ENCODE results near the gene FGGY.
"Not testable (repeated sequence)": the region's sequence is repeated elsewhere in the genome, so short reads cannot be mapped to it uniquely, and the experiment has no call there.

Gene FGGY

DNA sequence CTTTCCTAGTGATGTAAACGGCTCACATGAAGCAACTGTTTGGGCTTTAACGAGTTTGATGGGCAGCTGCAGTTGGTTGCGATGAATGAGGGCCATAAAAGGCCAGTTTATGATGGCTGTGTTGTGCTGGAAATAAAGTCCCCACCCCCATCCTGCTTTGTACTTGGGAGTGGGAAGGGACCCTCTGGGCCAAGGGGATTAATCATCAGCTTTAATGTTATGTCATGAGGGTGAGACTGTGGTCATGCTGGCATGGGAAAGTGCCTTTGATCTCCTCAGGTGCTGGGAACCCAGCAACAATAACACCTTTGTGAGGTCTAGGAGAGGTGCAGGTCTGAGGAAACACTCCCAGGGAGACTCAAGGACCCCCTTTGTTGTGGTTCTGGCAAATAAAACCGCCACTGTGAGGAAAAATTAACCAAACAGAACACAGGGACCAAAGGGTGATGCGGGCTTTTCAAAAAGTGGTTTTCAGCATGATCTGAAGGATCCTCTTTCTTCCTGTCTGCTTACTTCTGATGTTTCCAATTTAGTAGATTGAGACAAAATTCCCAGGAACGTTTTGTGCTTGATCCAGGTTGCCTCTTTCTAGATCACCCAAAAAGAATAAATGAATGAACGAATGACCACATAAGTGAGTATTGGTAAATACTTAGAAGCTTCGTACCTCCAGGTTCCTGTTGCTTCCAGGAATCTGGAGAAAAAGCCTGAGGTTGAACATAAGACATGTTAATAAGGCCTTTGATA, 260.1 kb downstream of the FGGY start:
- peaks cover 0 to 5% of the 10 kb centered on the region in 2 donors for H3K36me3 ChIP-seq (ENCODE audit: control insufficient read depth in 1 of 2, insufficient read depth in 2 of 2, low read length in 2 of 2)
- no peak overlapping the region for H3K27ac ChIP-seq (ENCODE audit: low read depth, low read length)
- H3K4me1 ChIP-seq (ENCODE audit: control insufficient read depth in 1 of 2, insufficient read depth in 2 of 2, low read length in 2 of 2) = peaks cover 0 to 5% of the 10 kb centered on the region in 2 donors
- H3K4me3 ChIP-seq (ENCODE audit: low read depth in 1 of 2, low read length in 2 of 2) = no peak overlapping the region
- no peaks in the 10 kb centered on the region for H3K27me3 ChIP-seq (ENCODE audit: control insufficient read depth in 1 of 2, insufficient read depth in 2 of 2, low read length in 2 of 2)
- H3K9me3 ChIP-seq (ENCODE audit: control insufficient read depth in 1 of 2, low read length in 2 of 2) = peaks cover 12% of the 10 kb centered on the region in 2 donors
- H3K9ac ChIP-seq (ENCODE audit: low read depth in 1 of 2, low read length in 2 of 2) = no peak overlapping the region

DNA sequence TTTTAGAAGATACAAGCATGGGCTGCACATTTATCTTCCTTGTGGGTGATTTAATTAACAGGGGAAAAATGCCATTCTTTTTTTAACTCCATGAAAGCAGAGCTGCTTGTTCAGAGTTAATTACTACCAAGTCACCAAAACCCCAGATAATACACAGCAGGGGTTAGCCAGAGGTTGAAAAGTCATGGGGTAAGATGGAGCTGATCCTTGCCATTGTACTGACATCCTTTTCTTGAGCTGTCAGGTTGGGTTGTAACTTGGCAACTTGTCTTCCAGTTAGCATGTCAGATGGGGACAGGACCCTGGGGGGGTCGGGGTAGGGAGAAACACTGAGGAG, 260.6 kb downstream of the FGGY start:
- H3K9ac ChIP-seq (ENCODE audit: low read depth in 1 of 2, low read length in 2 of 2) = no peak overlapping the region
- H3K27ac ChIP-seq (ENCODE audit: low read depth, low read length) = no peak overlapping the region
- no peak overlapping the region for H3K4me3 ChIP-seq (ENCODE audit: low read depth in 1 of 2, low read length in 2 of 2)
- H3K9me3 ChIP-seq (ENCODE audit: control insufficient read depth in 1 of 2, low read length in 2 of 2) = peaks cover 12% of the 10 kb centered on the region in 2 donors
- H3K4me1 ChIP-seq (ENCODE audit: control insufficient read depth in 1 of 2, insufficient read depth in 2 of 2, low read length in 2 of 2) = peaks cover 0 to 5% of the 10 kb centered on the region in 2 donors
- peaks cover 0 to 5% of the 10 kb centered on the region in 2 donors for H3K36me3 ChIP-seq (ENCODE audit: control insufficient read depth in 1 of 2, insufficient read depth in 2 of 2, low read length in 2 of 2)
- no peaks in the 10 kb centered on the region for H3K27me3 ChIP-seq (ENCODE audit: control insufficient read depth in 1 of 2, insufficient read depth in 2 of 2, low read length in 2 of 2)

DNA sequence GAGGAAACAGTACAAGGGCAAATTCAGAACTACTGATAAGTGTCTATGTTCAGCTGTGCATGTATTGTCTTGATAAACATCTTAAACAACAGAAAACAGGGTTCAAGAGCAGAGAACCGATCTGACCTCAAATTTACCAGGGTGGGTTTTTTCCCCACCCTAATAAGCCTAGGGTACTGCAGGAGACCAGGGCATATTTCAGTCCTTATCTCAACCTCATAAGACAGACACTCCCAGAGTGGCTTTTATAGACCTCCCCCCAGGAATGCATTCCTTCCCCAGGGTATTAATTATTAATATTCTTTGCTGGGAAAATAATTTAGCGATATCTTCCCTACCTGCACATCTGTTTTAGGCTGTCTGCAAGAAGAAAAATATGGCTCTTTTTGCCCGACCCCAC, 261.7 kb downstream of the FGGY start:
- H3K4me3 ChIP-seq (ENCODE audit: low read depth in 1 of 2, low read length in 2 of 2); H3K4me1 ChIP-seq (ENCODE audit: control insufficient read depth in 1 of 2, insufficient read depth in 2 of 2, low read length in 2 of 2); H3K27me3 ChIP-seq (ENCODE audit: control insufficient read depth in 1 of 2, insufficient read depth in 2 of 2, low read length in 2 of 2); H3K27ac ChIP-seq (ENCODE audit: low read depth, low read length); H3K9ac ChIP-seq (ENCODE audit: low read depth in 1 of 2, low read length in 2 of 2); H3K36me3 ChIP-seq (ENCODE audit: control insufficient read depth in 1 of 2, insufficient read depth in 2 of 2, low read length in 2 of 2): not testable (repeated sequence)
- peaks cover 12% of the 10 kb centered on the region in 2 donors for H3K9me3 ChIP-seq (ENCODE audit: control insufficient read depth in 1 of 2, low read length in 2 of 2)

DNA sequence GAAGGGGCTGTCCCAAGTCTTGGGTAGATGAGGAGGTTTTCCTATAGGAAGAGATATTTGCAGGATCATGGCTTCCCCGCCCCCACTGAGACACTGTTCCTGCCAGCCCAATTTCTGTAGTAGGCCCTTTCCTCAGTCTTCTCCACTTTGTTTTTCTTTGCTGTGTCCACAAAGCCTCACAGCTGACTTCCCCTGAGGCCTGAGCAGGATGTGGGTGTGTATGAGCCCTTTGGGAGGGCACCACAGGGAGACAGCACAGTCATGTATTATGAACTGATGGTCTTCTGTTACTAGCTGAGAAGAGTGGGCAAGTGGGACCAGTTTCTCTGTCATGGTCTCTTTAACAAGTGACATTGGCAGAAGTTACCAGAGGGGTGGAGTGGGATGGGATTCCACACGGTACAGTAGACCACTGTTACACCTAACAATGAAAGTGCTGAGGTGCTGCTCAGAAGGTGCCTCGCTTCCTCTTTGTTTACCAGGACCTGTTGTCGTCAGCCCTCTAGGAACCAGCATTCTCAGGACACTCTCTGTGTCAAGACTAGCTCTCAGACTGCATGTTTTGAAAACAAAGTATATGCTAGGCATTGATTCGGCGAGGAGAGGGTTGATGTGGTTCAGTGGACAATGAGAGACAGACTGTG, 264.0 kb downstream of the FGGY start:
- Histone ChIP-seq H3K4me3 (ENCODE audit: low read depth in 1 of 2, low read length in 2 of 2) (no peak overlapping the region), H3K27me3 (ENCODE audit: control insufficient read depth in 1 of 2, insufficient read depth in 2 of 2, low read length in 2 of 2) (no peaks in the 10 kb centered on the region), H3K4me1 (ENCODE audit: control insufficient read depth in 1 of 2, insufficient read depth in 2 of 2, low read length in 2 of 2) (peaks cover 0 to 5% of the 10 kb centered on the region in 2 donors), H3K27ac (ENCODE audit: low read depth, low read length) (no peak overlapping the region), H3K9me3 (ENCODE audit: control insufficient read depth in 1 of 2, low read length in 2 of 2) (peaks cover 12% of the 10 kb centered on the region in 2 donors), H3K9ac (ENCODE audit: low read depth in 1 of 2, low read length in 2 of 2) (no peak overlapping the region), H3K36me3 (ENCODE audit: control insufficient read depth in 1 of 2, insufficient read depth in 2 of 2, low read length in 2 of 2) (peaks cover 0 to 5% of the 10 kb centered on the region in 2 donors)

DNA sequence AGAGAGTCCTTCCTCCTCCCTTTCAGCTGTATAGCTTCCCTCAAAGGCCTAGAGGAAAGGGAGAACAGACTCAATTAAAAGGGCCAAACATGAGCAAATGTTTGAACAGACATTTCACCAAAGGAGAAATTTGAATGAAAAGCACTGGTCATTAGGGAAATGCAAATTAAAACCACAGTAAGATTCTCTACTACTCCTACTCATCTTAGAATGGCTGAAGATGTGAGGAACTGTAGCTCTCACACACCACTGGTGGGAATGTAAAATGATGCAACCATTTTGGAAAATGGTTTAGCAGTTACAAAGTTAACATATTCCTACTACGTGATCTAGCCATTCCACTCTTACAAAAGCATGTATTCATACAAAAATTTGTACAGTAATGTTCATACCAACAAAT, 264.9 kb downstream of the FGGY start:
- Histone ChIP-seq H3K9me3 (ENCODE audit: control insufficient read depth in 1 of 2, low read length in 2 of 2) (peaks cover 12% of the 10 kb centered on the region in 2 donors), H3K27me3 (ENCODE audit: control insufficient read depth in 1 of 2, insufficient read depth in 2 of 2, low read length in 2 of 2) (no peaks in the 10 kb centered on the region), H3K36me3 (ENCODE audit: control insufficient read depth in 1 of 2, insufficient read depth in 2 of 2, low read length in 2 of 2) (peaks cover 0 to 5% of the 10 kb centered on the region in 2 donors), H3K4me1 (ENCODE audit: control insufficient read depth in 1 of 2, insufficient read depth in 2 of 2, low read length in 2 of 2) (no peaks in the 10 kb centered on the region), H3K27ac (ENCODE audit: low read depth, low read length) (no peak overlapping the region), H3K9ac (ENCODE audit: low read depth in 1 of 2, low read length in 2 of 2) (no peak overlapping the region), H3K4me3 (ENCODE audit: low read depth in 1 of 2, low read length in 2 of 2) (no peak overlapping the region)

DNA sequence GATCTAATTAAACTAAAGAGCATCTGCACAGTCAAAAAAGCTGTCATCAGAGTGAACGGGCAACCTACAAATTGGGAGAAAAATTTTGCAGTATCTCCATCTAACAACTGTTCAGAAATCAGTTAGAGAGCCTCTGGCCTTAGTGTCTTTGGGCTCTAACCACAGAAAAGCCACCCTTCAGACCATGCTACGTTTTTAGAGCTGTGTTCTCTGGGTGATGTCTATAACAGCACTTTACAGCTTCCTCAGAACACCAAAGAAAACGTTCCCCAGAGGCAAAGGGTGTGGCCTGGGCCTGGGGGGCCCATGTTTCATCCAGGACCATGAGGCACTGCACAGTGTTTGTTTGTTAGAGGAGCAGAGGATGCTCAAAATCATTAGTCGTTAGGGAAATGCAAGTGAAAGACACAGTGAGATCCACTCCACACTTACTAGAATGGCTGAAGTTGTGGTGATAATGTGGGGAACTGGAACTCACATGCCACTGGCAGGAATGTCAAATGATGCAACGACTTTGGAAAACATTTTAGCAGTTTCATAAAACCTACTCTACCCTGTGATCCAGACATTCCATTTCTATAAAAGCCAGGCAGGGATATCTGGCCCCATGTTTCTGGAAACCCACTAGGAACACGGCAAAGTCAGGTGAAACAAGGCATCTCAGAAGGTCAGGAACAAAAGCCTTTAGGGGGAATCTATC, 267.4 kb downstream of the FGGY start:
- no peak overlapping the region for H3K4me3 ChIP-seq (ENCODE audit: low read depth in 1 of 2, low read length in 2 of 2)
- H3K9me3 ChIP-seq (ENCODE audit: control insufficient read depth in 1 of 2, low read length in 2 of 2) = no peaks in the 10 kb centered on the region
- no peak overlapping the region for H3K27ac ChIP-seq (ENCODE audit: low read depth, low read length)
- no peak overlapping the region for H3K9ac ChIP-seq (ENCODE audit: low read depth in 1 of 2, low read length in 2 of 2)
- H3K36me3 ChIP-seq (ENCODE audit: control insufficient read depth in 1 of 2, insufficient read depth in 2 of 2, low read length in 2 of 2) = no peaks in the 10 kb centered on the region
- peaks cover 0 to under 1% of the 10 kb centered on the region in 2 donors for H3K4me1 ChIP-seq (ENCODE audit: control insufficient read depth in 1 of 2, insufficient read depth in 2 of 2, low read length in 2 of 2)
- H3K27me3 ChIP-seq (ENCODE audit: control insufficient read depth in 1 of 2, insufficient read depth in 2 of 2, low read length in 2 of 2) = no peaks in the 10 kb centered on the region

DNA sequence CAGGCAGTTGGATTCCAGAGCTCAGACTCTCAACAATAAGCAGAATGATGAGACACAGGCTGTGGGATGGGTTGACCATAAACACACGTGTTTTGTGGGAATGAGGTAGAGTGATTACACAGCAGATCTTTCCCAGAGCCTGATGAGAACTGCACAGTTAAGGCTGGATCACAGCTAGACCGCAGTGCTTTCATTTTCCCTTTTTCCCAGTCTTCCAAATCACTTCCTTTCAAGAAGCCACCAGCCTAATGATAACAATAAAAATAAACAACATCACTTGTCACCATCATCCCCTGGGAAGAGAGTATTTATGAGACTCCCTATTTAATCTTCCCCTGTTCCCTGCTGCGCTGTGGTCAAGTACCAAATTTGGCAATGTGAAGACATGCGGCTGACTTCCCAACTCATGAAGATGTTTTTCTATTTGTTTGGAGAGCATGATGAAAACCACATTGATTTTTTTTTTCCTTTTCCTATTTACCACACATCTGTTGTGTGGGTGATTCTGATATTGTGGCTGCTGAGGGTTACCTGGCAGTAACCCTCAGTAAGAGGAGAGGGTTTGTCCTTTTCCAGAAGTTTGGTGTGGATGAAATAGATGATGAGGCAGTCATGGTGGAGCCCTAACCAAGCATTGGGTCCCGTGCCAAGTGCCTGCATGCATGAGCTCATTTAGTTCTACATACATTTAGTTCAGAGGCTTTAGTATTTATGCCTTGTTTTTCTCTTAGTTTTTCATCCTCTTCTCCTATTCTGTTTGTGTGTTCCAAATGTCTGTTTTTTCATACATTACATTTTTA, 268.9 kb downstream of the FGGY start:
- Histone ChIP-seq H3K9me3 (ENCODE audit: control insufficient read depth in 1 of 2, low read length in 2 of 2) (no peaks in the 10 kb centered on the region), H3K4me1 (ENCODE audit: control insufficient read depth in 1 of 2, insufficient read depth in 2 of 2, low read length in 2 of 2) (peaks cover 5 to 12% of the 10 kb centered on the region in 2 donors), H3K9ac (ENCODE audit: low read depth in 1 of 2, low read length in 2 of 2) (no peak overlapping the region), H3K27me3 (ENCODE audit: control insufficient read depth in 1 of 2, insufficient read depth in 2 of 2, low read length in 2 of 2) (no peaks in the 10 kb centered on the region), H3K36me3 (ENCODE audit: control insufficient read depth in 1 of 2, insufficient read depth in 2 of 2, low read length in 2 of 2) (no peaks in the 10 kb centered on the region), H3K4me3 (ENCODE audit: low read depth in 1 of 2, low read length in 2 of 2) (no peak overlapping the region), H3K27ac (ENCODE audit: low read depth, low read length) (no peak overlapping the region)

DNA sequence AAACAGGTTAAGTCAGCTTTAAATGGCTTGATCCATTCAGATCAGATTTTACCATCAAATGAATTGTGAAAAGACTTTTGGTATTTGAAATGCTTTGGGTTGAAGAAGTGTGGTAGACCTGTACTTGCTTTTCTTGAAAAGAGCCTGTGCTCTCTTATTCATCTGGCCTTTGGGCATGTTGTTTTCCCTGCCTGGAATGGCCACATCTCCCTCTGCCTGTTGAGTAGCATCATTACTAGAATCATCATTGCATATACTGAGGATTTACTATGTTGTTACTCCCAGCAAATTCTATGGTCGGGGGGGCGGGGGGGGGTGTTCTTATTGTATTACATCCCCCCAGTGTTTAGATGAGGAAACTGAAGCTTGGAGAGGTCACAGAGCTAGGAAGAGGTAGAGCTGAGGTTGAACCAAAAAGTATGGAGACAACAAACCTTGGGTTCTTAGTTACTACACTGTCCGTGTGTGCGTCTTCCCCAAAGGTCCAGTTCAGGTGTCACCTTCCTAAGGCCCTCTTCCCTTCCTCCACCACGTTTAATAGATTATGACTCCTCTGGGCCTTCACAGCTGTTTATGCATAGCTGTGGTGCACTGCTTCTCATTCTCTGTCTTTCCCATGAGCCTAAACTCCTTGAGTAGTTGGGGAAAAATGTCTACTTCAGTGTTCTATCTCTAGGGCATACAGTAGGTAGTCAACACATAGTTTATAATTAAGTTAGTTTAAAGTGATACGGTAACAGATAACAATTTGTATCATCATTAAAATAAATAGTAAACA, 271.5 kb downstream of the FGGY start:
- Histone ChIP-seq H3K27me3 (ENCODE audit: control insufficient read depth in 1 of 2, insufficient read depth in 2 of 2, low read length in 2 of 2) (no peaks in the 10 kb centered on the region), H3K36me3 (ENCODE audit: control insufficient read depth in 1 of 2, insufficient read depth in 2 of 2, low read length in 2 of 2) (no peaks in the 10 kb centered on the region), H3K9me3 (ENCODE audit: control insufficient read depth in 1 of 2, low read length in 2 of 2) (no peaks in the 10 kb centered on the region), H3K27ac (ENCODE audit: low read depth, low read length) (no peak overlapping the region), H3K4me3 (ENCODE audit: low read depth in 1 of 2, low read length in 2 of 2) (no peak overlapping the region), H3K4me1 (ENCODE audit: control insufficient read depth in 1 of 2, insufficient read depth in 2 of 2, low read length in 2 of 2) (peaks cover 5 to 16% of the 10 kb centered on the region in 2 donors), H3K9ac (ENCODE audit: low read depth in 1 of 2, low read length in 2 of 2) (no peak overlapping the region)

DNA sequence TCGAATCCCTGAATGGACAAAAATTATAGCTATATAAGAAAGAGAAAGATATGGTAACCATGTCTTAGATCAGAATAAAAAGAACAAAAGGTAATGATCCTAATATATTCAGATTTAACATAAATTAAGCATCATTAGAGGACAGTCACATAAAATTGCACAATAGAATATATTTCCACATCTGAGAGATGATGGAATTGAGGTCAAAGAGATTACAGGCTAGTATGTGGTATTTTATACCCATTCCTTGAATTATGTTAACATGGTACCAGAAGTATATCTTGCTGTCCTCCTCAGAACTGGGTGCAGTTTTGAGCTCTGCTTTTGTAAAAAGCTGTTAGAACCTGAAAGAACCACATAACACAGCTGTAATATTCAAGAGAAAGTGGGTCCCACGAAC, 272.3 kb downstream of the FGGY start:
- Histone ChIP-seq H3K9me3 (ENCODE audit: control insufficient read depth in 1 of 2, low read length in 2 of 2) (peaks cover 3 to 5% of the 10 kb centered on the region in 2 donors), H3K4me1 (ENCODE audit: control insufficient read depth in 1 of 2, insufficient read depth in 2 of 2, low read length in 2 of 2) (peaks cover 5 to 16% of the 10 kb centered on the region in 2 donors), H3K9ac (ENCODE audit: low read depth in 1 of 2, low read length in 2 of 2) (no peak overlapping the region), H3K27me3 (ENCODE audit: control insufficient read depth in 1 of 2, insufficient read depth in 2 of 2, low read length in 2 of 2) (no peaks in the 10 kb centered on the region), H3K36me3 (ENCODE audit: control insufficient read depth in 1 of 2, insufficient read depth in 2 of 2, low read length in 2 of 2) (peaks cover 0 to 2% of the 10 kb centered on the region in 2 donors), H3K4me3 (ENCODE audit: low read depth in 1 of 2, low read length in 2 of 2) (no peak overlapping the region), H3K27ac (ENCODE audit: low read depth, low read length) (no peak overlapping the region)
